Measurements from ENCODE around the gene BAHD1.
"Not testable (repeated sequence)": the region's sequence is repeated elsewhere in the genome, so short reads cannot be mapped to it uniquely, and the experiment has no call there.

Gene BAHD1

GRCh38 chr15:40441565-40442531, 1.1 kb downstream of the BAHD1 start:
- DNase-seq (ENCODE audit: low read depth): no peak
- H3K4me3 ChIP-seq (ENCODE audit: low read depth, low read length): peak overlapping the region; percentile 66

- no peak overlapping the region for H3K4me3 ChIP-seq (ENCODE audit: low read depth, low read length)
- DNase-seq (ENCODE audit: low read depth): no peak
These were observed 2.5 kb downstream of the BAHD1 start for GRCh38 chr15:40443255-40443654.

- no peak for DNase-seq (ENCODE audit: low read depth)
- no peak overlapping the region for H3K4me3 ChIP-seq (ENCODE audit: low read depth, low read length)
These were observed 3.1 kb downstream of the BAHD1 start for GRCh38 chr15:40443846-40444245.

GRCh38 chr15:40444736-40445135, 4.0 kb downstream of the BAHD1 start:
- no peak overlapping the region for H3K4me3 ChIP-seq (ENCODE audit: low read depth, low read length)
- DNase-seq (ENCODE audit: low read depth): no peak

DNA sequence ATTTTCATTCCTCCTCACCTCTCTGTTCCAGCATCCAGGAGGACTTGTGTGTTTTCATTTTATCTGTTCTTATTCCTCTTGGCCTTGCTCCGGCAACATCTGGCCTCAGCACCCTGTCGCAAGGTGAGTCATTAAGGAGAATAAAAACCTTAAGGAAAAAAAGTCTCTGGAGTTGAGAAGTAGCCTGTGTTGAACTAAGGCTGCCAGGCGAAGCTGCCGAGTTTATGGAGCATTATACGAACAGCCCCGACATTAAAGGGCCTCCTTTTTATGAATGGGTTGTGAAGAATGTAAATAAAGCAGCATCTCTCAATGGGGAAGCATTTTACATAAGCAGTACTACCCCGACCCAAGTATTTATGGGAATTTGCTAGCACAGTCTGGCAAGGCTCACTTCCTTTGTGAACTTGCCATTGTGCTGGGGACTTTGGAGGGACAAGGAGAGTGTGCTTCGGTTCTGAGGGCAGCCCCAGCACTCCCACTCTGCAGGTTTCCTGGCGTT, 4.7 kb downstream of the BAHD1 start:
- peak; percentile 23 for DNase-seq (ENCODE audit: low read depth)
- no peak overlapping the region for H3K4me3 ChIP-seq (ENCODE audit: low read depth, low read length)

- DNase-seq (ENCODE audit: low read depth): no peak
- H3K4me3 ChIP-seq (ENCODE audit: low read depth, low read length): no peak overlapping the region
These were observed 5.4 kb downstream of the BAHD1 start for GRCh38 chr15:40446144-40446543.

DNA sequence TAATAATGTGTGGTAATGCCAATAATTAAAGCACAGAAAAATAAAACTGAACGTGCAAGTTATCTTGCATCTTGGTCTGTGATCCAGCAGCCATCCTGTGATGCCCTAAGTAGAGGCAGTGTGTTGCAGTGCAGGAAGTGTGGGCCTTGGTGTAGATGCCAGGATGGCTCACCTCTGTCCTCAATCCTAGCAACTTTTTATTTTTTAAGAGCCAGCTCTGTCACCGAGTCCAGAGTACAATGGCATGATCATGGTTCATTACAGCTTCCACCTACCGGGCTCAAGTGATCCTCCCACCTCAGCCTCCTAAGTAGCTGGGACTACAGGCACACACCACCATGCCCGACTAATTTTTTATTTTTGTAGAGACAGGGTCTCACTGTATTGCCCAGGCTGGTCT, 7.6 kb downstream of the BAHD1 start:
- no peak for DNase-seq (ENCODE audit: low read depth)
- H3K4me3 ChIP-seq (ENCODE audit: low read depth, low read length): no peak overlapping the region

DNA sequence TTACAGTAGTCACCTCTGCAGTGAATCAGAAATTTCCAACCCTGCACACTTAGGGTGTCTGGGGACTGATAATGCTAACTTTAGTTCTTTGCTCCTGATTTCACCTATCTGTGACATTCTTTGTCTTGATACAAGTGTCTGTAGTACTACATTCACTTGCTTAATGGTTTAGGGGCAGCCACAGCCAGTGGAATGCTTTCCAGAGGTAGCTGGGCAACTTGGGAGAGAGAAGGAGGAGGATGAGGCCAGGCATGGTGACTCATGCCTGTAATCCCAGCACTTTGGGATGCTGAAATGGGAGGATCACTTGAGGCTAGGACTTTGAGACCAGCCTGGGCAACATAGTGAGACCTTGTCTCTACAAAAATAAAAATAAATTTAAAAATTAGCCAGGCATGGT, 8.5 kb downstream of the BAHD1 start:
- no peak for DNase-seq (ENCODE audit: low read depth)
- no peak overlapping the region for H3K4me3 ChIP-seq (ENCODE audit: low read depth, low read length)

- DNase-seq (ENCODE audit: low read depth): no peak
- no peak overlapping the region for H3K4me3 ChIP-seq (ENCODE audit: low read depth, low read length)
These were observed 9.3 kb downstream of the BAHD1 start for GRCh38 chr15:40450047-40450446.

- H3K4me3 ChIP-seq (ENCODE audit: low read depth, low read length): no peak overlapping the region
- DNase-seq (ENCODE audit: low read depth): no peak
These were observed 10.9 kb downstream of the BAHD1 start for GRCh38 chr15:40451527-40452158.

- no peak overlapping the region for H3K4me3 ChIP-seq (ENCODE audit: low read depth, low read length)
- DNase-seq (ENCODE audit: low read depth): no peak
These were observed 11.7 kb downstream of the BAHD1 start for GRCh38 chr15:40452296-40453090.

- DNase-seq (ENCODE audit: low read depth); H3K4me3 ChIP-seq (ENCODE audit: low read depth, low read length): not testable (repeated sequence)
These were observed 13.2 kb downstream of the BAHD1 start for GRCh38 chr15:40453941-40454340.

DNA sequence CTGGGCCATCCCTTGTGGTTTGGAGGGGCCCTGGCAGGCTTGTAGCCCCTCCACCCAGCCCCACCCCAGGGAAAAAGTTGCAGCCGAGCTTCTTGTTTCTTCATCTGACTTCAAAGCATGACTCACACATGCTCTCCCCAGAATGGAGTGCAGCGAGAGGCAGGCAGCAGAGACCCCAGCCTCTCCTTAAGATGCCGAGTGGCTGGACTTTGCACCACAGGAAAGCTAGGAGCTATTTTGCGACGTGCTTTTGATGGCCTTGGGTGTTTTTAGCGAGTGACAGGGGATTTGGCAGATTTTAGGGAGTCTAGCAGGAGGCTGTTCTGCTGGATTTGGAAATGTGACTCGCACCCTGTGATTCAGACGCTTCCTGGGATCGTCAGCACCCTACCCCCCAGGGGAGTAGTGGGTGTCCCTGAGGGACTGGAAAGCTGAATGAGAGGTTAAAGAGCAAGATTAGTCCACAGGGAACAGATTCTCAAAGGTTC, 14.2 kb downstream of the BAHD1 start:
- no peak for DNase-seq (ENCODE audit: low read depth)
- no peak overlapping the region for H3K4me3 ChIP-seq (ENCODE audit: low read depth, low read length)

DNA sequence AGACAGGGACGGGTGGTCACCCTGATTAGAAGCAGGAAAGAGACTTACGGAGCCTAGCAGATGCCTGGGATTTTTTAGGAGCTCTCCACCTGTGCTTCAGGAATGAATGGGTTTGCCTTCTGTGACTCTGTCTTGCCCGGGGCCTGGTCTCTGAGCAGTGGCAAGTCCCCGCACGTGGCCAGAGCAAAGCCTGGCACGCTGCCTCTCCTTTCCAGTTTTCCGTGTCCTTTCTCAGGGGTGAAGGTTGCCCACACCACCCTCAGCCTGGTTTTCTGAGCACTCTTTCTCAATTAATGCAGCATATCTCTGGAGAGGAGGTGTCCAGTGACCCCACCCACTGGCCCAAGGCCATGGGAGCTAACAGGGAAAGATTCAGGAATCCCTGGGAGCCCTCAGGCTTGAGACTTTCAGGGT, 15.6 kb downstream of the BAHD1 start:
- H3K4me3 ChIP-seq (ENCODE audit: low read depth, low read length): no peak overlapping the region
- DNase-seq (ENCODE audit: low read depth): no peak

GRCh38 chr15:40456738-40457137, 16.0 kb downstream of the BAHD1 start:
- no peak for DNase-seq (ENCODE audit: low read depth)
- H3K4me3 ChIP-seq (ENCODE audit: low read depth, low read length): no peak overlapping the region

DNA sequence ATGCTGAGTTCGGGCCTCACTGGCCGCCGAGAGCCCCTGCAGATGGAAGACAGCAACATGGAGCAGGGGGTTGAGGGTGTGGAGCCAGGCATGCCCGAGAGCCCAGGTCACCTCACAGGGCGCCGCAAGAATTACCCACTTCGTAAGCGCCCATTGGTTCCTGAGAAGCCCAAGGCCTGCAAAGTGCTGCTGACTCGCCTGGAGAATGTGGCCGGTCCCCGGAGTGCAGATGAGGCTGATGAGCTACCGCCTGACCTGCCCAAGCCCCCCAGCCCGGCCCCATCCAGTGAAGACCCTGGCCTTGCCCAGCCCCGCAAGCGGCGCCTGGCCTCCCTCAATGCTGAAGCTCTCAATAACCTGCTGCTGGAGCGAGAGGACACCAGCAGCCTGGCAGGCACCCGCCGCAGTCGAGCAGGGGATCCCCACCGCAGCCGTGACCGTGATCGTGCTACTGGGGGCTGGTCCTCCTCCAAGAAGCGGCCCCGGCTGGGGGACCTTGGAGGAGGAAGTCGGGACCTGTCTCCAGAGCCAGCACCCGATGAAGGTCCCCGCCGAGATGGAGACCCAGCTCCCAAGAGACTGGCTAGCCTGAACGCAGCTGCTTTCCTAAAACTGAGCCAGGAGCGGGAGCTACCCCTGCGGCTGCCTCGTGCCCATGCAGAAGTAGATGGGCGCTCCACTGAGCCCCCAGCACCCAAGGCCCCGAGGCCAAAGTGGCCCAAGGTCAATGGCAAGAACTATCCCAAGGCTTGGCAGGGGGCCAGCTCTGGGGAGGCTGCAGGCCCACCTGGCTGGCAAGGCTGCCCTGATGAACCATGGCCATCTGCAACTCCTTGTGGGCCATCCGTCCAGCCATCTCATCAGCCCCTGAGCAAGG, 18.0 kb downstream of the BAHD1 start:
- DNase-seq (ENCODE audit: low read depth): no peak
- no peak overlapping the region for H3K4me3 ChIP-seq (ENCODE audit: low read depth, low read length)

DNA sequence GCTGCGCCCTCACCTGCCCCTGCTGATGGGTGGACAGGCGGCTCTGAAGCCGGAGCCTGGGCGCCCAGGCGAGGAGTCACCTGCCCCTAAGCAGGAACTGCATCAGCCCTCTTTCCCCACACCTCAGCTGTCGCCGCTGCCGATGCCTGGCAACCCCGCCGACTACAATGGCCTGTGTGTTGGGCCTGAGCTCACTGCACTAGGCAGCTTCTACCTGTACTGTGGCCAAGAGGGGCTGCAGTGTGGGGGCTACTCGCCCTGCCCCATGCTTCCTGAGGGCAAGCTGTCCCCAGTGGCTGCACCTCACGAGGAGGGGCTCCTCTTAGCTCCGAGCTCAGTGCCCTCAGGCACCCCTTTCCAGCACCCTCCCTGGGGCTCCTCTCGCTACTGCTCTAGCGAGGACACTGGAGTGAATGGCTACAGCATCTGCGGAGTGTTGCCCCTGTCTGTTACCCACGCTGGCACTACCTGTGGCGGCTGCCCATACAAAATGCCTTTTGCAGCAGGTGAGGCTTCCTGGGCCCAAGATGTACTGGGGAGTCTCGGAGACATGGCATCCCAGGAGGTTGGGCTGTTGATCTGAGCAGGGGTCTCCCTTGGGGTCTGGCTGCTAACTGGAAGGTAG, 18.8 kb downstream of the BAHD1 start:
- H3K4me3 ChIP-seq (ENCODE audit: low read depth, low read length): no peak overlapping the region
- no peak for DNase-seq (ENCODE audit: low read depth)

GRCh38 chr15:40460404-40460803, 19.7 kb downstream of the BAHD1 start:
- no peak for DNase-seq (ENCODE audit: low read depth)
- no peak overlapping the region for H3K4me3 ChIP-seq (ENCODE audit: low read depth, low read length)

All from skeletal muscle cell (primary cell).